GM20431 (cell line): ENCODE results near the gene MAOA.
"Not testable (repeated sequence)": the region's sequence is repeated elsewhere in the genome, so short reads cannot be mapped to it uniquely, and the experiment has no call there.

Experiments used
- in situ Hi-C: fragments of 300-500 bp; cut with MseI, MboI; formaldehyde crosslinking; loops from one replicate; pipeline ENCODE4 v1.15.0; 2020; ENCODE audit warnings: low sequenced_read_pairs; ENCODE audit not compliant: unreplicated experiment

Gene MAOA

DNA sequence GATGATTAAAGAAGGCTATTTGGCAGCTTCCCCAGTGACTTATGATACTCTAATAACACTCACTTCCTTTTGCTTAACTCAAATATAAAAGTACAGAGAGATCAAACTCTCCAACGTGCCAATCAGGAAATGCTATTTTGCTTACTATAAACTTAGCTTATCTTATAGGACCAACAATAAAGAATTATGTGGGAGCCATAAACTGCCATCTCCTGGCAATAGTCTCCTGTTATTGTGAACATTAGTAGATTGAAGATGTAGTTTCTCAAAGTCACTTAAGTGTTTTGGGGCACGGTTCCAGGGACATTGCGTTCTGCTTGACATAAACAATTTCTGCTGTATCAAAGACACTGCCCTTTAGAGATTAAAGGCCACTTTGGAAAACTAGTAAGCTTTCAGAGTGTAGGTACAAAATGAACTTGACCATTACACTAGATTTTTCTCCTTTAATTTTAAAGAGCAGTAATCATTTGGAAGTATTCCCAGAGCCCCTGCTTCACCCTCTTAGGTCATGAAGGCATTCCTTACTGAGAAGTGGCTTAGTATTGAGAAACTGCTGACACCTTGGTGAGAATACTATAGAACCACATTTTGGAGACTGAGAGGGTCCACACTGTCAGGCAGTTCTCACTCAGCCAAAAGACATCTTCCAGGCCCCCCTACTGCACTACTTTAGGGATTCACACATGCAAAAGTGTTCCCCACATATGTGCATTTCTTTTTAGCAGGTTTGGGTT lies 51.9 kb downstream of the MAOA start:
- in situ Hi-C loops, result no loop called here

DNA sequence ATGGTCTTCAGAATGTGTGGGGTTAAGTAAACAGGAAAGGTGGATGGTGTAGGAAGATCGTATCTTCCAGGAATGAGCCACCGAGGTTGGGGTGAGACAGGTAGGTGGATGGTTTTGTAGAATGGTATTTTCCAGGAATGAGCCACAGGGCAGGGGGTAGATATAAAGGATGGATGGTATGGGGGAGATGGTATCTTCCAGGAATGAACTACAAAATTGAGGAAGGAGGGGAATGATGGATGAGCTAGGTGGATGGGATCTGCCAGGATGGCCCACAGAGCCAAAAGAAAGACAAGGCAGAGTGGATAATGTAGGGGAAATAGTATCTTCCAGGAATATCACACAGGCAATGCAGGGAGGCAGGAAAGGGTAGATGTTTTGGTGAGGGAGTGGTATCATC lies 60.0 kb downstream of the MAOA start:
- in situ Hi-C loops, result no loop called here

DNA sequence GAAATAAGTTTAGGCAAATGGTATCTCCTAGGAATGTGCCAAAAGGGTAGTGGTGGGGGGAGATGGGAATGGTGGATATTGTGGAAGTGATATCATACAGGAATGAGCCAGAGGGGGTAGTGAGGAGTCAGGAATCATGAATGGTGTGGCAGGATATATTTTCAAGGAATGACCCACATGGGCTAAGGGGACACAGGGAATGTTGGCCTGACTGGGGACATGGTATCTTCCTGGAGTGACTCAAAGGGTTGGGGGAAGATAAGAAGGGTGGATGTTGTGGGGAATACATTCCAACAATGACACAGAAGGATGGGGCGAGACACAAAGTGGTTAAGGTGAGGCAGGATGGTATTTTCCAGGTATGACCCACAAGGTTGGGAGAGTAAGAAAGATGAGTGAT lies 60.6 kb downstream of the MAOA start:
- in situ Hi-C loops, result no loop called here

DNA sequence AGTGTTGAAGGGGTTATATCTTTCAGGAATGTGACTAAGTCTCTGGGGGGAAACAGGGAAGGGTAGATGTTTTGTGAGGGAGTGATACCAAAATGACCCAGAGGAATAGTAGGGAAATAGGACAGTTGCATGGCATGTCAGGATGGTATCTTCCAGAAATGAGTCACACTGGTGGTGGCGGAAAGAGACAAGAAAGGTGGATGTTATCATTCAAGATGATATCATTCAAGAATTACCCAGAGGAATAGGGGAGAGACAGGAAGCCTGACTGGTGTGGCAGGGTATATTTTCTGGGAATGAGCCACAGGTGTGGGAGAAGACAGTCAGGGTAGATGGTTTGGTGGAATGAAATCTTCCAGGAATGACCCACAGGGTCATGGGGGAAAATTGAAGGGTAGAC lies 61.1 kb downstream of the MAOA start:
- in situ Hi-C loops, result no loop called here

DNA sequence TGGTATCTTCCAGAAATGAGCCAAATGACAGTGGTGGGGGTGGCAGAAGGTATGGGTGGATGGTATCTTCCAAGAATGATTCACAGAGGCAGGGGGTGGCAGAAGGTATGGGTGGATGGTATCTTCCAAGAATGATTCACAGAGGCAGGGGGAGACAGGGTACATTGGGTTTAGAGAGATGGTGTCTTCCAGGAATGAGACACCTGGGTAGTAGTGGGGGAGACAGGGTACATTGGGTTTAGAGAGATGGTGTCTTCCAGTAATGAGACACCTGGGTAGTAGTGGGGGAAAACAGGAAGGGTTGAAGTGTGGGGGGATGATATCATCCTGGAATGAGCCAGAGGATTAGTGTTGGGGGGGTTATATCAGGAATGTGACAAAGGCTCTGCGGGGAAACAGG lies 62.0 kb downstream of the MAOA start:
- in situ Hi-C loops, result no loop called here

DNA sequence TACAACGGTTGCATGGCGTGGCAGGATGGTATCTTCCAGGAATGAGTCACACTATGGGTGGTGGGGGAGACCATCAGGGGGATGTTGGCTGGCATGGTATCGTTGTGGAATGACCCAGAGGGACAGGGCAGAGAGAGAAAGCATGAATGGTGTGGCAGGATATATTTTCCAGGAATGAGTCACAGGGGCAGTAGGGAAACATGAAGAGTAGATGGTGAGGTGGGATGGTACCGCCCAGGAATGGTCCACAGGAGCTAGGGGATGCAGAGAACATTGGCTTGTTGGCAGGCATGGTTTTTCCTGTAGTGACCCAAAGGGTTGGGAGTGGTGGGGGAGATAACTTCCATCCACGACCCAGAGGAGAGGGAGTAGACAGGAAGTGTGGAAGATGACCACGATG lies 62.4 kb downstream of the MAOA start:
- in situ Hi-C loops, result no loop called here

DNA sequence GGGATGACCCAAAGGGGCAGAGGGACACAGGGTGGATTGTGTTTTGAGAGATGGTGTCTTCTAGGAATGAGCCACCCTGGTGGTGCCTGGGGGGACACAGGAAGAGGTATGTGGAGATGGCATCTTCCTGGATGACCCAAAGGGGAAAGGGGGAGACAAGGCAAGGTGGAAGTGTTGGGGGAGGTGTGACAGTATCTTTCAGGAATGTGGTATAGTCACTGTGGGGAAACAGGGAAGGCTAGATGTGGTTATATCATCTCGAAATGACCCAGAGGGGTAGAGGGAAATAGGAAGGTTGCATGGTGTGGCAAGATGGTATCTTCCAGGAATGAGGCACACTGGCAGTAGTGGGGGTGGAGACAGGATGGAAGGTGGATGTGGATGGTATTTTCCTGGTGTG lies 62.9 kb downstream of the MAOA start:
- in situ Hi-C loops, result no loop called here

DNA sequence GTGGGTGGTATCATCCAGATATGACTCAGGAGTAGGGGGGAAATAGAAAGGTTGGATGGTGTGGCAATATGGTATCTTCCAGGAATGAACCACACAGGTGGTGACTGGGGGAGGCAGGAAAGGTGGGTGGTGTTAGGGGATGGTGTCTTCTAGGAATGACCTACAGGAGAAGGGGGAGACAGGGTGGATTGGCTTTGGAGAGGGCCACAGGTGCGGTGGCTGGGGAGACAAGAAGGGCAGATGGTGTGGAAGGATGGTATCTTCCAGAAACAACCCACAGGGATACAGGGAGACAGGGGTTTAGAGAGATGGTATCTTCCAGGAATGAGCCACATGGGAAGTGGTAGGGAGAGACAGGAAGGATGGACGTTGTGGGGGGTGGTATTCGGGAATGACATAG lies 64.0 kb downstream of the MAOA start:
- in situ Hi-C loops, result no loop called here

DNA sequence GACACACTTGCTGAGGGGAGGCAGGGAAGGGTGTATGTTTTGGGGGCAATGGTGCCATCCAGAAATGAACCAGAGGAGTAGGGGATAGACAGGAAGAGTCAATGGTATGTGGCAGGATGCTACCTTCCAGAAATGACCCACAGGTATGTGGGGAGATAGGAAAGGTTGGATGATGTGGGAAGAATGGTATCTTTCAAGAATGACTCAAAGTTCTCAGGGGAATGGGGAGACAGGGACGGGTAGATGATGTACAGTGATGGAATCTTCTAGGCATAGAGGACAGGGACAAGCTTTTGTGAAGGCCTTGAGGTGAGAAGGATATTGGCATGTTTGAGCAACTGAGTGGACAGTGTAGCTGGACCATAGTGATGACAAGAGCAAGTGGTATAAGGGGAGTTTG lies 64.9 kb downstream of the MAOA start:
- in situ Hi-C loops, result no loop called here

DNA sequence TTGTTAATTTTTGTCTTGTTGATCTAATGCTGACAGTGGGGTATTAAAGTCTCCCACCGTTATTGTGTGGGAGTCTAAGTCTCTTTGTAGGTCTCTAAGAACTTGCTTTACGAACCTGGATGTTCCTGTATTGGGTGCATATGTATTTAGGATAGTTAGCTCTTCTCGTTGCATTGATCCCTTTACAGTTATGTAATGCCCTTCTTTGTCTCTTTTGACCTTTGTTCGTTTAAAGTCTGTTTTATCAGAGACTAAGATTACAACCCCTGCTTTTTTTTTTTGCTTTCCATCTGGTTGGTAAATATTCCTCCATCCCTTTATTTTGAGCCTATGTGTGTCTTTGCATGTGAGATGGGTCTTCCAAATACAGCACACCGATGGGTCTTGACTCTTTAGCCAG lies 69.1 kb downstream of the MAOA start:
- in situ Hi-C loops, result not testable (repeated sequence)

DNA sequence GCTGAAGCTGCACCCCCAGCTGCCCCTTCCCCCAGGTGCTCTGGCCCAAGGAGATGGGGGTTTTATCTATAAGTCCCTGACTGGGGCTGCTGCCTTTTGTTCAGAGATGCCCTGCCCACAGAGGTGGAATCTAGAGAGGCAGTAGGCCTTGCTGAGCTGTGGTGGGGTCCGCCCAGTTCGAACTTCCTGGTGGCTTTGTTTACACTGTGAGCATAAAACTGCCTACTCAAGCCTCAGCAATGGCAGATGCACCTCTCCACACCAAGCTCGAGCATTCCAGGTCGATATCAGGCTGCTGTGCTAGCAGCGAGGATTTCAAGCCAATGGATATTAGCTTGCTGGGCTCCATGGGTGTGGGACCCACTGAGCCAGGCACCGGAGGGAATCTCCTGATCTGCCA lies 71.2 kb downstream of the MAOA start:
- in situ Hi-C loops, result not testable (repeated sequence)

DNA sequence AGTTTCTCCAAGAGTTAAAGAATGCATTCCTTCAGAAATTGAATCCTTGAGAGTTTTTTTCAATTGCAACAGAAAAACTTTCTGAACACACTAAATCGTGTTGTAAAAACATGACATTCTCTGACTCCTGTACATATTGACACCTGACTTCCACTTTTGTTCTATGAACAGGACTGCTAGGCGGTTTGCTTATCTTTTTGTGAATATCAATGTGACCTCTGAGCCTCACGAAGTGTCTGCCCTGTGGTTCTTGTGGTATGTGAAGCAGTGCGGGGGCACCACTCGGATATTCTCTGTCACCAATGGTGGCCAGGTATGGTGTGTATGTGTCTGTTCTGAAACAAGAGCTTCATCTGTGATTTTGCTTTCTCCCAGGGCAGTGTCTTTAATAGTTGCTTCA lies 71.9 kb downstream of the MAOA start:
- in situ Hi-C loops, result no loop called here

DNA sequence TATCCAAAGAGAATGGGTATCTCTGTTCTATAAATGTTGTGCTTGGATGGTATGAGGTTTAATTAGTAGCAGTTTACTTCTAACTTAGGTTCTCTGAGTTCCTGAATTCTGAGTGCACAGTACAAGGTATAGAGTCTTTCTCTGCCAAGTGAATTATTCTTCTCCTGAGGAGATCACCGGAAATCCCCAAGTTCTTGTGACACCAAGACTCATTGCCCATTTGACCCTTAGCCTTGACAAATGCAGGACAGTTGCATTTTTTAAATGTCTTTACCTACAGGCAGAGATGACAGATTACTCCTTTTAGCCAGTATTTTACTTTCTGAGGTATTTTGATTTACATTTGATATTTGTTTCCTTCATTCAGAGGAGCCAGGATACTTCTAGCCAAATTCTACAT lies 72.9 kb downstream of the MAOA start:
- in situ Hi-C loops, result no loop called here

DNA sequence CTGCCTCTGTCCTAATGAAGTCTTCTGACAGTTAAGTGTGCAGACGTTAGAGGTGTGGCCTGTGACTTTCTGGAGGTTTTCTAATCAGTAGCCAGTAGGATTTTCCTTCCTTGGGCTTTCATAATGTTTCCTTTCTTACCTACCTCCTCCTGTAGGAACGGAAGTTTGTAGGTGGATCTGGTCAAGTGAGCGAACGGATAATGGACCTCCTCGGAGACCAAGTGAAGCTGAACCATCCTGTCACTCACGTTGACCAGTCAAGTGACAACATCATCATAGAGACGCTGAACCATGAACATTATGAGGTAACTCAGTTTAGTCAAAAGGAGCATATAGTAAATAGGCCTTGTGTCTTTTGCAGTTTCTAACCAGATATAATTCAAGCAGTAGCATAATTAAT lies 75.0 kb downstream of the MAOA start:
- in situ Hi-C loops, result no loop called here

DNA sequence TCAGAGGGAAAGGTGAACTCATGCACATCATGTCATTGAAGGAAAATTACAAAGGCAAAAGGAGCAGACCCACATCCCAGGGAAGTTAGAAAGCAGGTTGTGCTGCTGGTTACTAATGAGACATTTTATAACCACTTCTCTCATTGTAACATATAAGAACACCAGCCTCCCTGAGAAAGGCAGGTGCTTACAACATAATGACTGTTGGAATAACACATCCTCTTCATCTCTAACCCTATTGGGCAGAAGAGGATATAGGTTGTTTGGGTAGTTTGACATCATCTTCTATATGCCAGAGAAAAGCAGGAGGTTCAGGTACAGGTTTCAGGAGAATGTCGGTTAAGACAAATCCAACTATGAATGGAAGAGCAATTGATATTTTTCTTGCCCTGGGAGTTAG lies 77.6 kb downstream of the MAOA start:
- in situ Hi-C loops, result no loop called here

DNA sequence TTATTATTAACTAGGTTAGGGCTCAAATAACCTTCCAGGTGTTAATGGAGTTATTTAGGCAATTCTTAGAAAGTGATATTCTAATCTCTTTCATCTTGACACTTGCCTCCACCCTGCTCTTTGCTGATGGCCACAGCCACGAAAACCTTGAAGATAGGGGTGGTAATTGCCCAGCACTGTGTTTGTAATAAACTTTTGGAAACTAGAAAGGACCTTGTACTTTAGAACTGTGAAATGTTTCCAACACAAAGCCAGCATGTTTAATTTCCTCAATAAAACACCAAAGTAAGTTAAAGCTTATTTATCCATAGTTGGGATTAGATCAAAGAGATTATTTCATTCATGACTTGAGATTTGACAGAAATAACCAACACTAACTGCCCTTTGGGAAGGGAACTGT lies 78.3 kb downstream of the MAOA start:
- in situ Hi-C loops, result no loop called here

DNA sequence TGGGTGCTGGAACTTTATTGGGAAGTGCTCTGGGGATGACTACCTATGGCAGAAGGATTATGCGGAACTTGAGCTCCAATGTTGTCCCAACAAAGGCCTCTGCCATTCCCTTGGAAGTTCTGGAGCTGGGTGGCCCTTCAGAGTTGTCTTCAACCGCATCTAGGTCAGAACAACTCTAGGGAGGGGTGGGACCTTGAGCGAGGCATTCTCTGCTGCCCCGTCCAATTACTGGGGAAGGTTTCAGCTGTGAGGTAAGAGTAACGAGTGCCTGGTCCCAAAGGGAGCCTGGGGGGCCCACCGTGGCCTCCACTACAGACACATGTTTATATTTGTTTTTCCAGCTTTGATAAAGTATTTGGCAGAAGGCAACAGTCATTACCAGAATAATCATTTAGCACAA lies 79.4 kb downstream of the MAOA start:
- in situ Hi-C loops, result no loop called here

DNA sequence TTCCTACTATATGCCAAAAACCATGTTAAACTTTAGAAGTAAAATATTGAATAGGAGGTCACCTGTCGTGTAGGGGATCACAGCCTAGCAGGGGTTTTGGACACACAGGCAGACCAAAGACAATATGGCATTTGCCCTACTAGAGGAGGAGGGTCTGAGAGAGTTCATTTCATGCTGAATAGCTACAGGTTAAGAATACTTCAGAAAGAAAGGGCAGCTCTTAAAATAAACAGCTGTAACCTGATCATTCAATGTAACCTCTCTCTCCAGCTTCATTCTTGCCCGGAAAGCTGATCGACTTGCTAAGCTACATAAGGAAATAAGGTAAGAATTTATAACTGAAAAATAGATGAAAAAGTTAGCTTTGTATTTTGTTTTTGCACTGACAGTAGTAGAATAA lies 79.9 kb downstream of the MAOA start:
- in situ Hi-C loops, result no loop called here

DNA sequence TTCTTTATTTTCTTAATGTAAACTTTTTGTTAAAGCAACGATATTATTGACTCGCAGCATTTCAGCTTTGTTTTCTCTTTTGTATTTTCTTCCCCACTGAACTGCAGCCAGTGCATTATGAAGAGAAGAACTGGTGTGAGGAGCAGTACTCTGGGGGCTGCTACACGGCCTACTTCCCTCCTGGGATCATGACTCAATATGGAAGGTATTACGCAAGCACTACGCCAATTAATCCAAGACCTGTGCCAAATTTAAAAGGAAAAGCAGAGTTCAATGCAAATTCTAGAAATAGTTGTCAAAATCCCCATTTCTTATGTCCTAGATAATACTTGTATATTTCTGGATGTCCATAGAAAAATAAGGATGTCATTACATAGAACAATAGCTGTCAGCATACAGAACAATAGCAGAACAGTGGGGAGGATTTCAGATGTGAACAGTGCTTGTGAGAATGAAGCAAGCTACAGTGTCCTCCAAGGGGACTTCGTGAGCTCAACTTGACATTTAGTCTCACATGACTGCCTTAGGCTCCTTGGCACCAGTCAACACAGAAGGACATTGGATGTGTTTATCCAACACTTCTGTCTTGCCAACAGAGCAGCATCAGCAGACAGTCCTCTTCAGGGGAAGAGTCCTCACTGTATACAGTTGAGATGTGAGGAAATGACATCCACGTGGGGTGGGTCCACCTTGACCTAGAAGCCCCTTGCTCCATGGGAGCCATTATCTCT lies 85.9 kb downstream of the MAOA start:
- in situ Hi-C loops, result no loop called here

DNA sequence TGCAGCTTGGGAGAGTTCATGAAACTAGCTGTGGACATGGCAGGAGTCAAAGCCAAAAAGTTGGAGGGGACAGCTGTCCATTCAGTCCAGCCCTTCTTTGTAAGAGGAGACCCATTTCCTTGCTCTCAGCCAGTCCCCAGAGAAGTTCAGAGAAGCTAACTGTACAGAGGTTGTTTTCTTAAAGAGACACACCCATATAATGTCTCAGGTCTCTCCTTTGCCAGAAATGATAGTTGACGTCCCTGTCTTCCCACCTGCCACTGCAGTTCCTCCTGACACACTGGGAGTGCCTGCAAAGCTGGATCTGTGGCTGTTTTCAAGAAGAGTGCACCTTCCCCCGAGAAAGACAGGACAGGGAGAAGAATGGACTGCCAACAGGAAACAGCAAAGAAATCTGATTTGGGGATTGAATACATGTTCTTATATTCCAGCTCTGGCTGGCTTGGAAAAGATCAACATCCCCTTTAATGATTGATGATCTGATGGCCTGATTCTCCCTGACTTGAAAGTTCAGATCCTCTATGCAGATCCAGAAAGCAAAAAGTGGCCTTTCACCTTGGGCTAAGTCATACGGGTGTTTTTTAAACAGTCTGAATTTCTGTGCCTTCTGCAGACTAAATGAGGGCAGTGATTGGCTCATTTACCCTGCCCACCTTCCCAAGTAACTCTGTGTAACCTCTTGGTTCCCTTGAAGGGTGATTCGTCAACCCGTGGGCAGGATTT lies 87.2 kb downstream of the MAOA start:
- in situ Hi-C loops, result no loop called here

DNA sequence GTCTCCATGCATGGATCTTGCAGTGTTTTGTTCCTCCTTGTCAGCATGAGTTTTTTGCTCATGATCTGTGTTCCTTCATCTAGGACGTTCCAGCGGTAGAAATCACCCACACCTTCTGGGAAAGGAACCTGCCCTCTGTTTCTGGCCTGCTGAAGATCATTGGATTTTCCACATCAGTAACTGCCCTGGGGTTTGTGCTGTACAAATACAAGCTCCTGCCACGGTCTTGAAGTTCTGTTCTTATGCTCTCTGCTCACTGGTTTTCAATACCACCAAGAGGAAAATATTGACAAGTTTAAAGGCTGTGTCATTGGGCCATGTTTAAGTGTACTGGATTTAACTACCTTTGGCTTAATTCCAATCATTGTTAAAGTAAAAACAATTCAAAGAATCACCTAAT lies 88.2 kb downstream of the MAOA start:
- in situ Hi-C loops, result no loop called here
